DOHH2 (cell line): Measurements from ENCODE around the gene CCDC154.

Experiments used
- H3F3A ChIP-seq: fragments of 200-600 bp; sonication (generic), shearing (Covaris generic); 2 replicates; pipeline ENCODE4 v1.6.0; 2016; ENCODE audit warnings: antibody characterized with exemption, mild to moderate bottlenecking; ENCODE audit not compliant: control insufficient read depth, insufficient read depth
- H3K27ac ChIP-seq: fragments of 200-600 bp; sonication (generic); 2 replicates; pipeline ENCODE4 v1.5.1; 2014; ENCODE audit warnings: low read depth, mild to moderate bottlenecking, low read length, moderate library complexity
- H3K27me3 ChIP-seq: fragments of 200-600 bp; sonication (generic); 2 replicates; pipeline ENCODE4 v1.6.1; 2014; ENCODE audit warnings: mild to moderate bottlenecking, low read length, mixed read lengths; ENCODE audit not compliant: control insufficient read depth
- H3K36me3 ChIP-seq: fragments of 200-600 bp; sonication (generic); 2 replicates; pipeline ENCODE4 v1.6.1; 2014; ENCODE audit warnings: mild to moderate bottlenecking, low read length, moderate library complexity, mixed read lengths; ENCODE audit not compliant: control insufficient read depth
- H3K4me1 ChIP-seq: fragments of 200-600 bp; sonication (generic); 2 replicates; pipeline ENCODE4 v1.6.1; 2014; ENCODE audit warnings: mild to moderate bottlenecking, low read length, mixed read lengths; ENCODE audit not compliant: control insufficient read depth
- H3K4me2 ChIP-seq: fragments of 200-600 bp; sonication (generic); 2 replicates; pipeline ENCODE4 v1.6.0; 2014; ENCODE audit warnings: mild to moderate bottlenecking, low read length, moderate library complexity
- H3K4me3 ChIP-seq: fragments of 200-600 bp; sonication (generic); 2 replicates; pipeline ENCODE4 v1.5.1; 2014; ENCODE audit warnings: mild to moderate bottlenecking, low read length, mixed read lengths
- H3K79me2 ChIP-seq: fragments of 200-600 bp; sonication (generic); 2 replicates; pipeline ENCODE4 v1.6.1; 2014; ENCODE audit warnings: mild to moderate bottlenecking, low read length, mixed read lengths; ENCODE audit not compliant: control insufficient read depth
- H3K9me2 ChIP-seq: fragments of 200-600 bp; sonication (generic); replicated peaks from 2 replicates; pipeline ENCODE4 v1.6.1; 2014; ENCODE audit warnings: mild to moderate bottlenecking, low read length, mixed read lengths; ENCODE audit not compliant: control insufficient read depth
- H3K9me3 ChIP-seq: fragments of 200-600 bp; sonication (generic); 2 replicates; pipeline ENCODE4 v1.6.1; 2014; ENCODE audit warnings: antibody characterized with exemption, low read length, mixed read lengths; ENCODE audit not compliant: control insufficient read depth, insufficient read depth
- H4K20me1 ChIP-seq: fragments of 200-600 bp; sonication (generic); 2 replicates; pipeline ENCODE4 v1.6.0; 2014; ENCODE audit warnings: low read depth, mild to moderate bottlenecking, antibody characterized with exemption, low read length, moderate library complexity; ENCODE audit not compliant: control insufficient read depth, insufficient read depth
- EZH2phosphoT487 ChIP-seq: fragments of 200-600 bp; sonication (generic); IDR thresholded peaks from 2 replicates; pipeline ENCODE4 v1.6.1; 2017; ENCODE audit warnings: borderline replicate concordance, mild to moderate bottlenecking, antibody characterized with exemption, low read length, moderate library complexity, mixed read lengths
- TF ChIP-seq, protein P1 (sequence below): fragments of 200-600 bp; sonication (generic); IDR thresholded peaks from one replicate; pipeline ENCODE4 v1.5.1; 2014; ENCODE audit warnings: antibody characterized with exemption, mild to moderate bottlenecking, low read depth, low read length; ENCODE audit not compliant: poor library complexity, severe bottlenecking

Gene CCDC154

GRCh38 chr16:1392826-1393225, 51.5 kb downstream of the CCDC154 start:
- no peaks in the 10 kb centered on the region for H3K9me3 ChIP-seq
- H3K4me2 ChIP-seq, result no peak overlapping the region
- H4K20me1 ChIP-seq, result no peaks in the 10 kb centered on the region
- H3K79me2 ChIP-seq, result no peaks in the 10 kb centered on the region
- no peaks in the 10 kb centered on the region for H3F3A ChIP-seq
- H3K27me3 ChIP-seq, result no peaks in the 10 kb centered on the region
- H3K4me3 ChIP-seq, result no peak overlapping the region
- H3K27ac ChIP-seq, result no peak overlapping the region
- no peaks in the 10 kb centered on the region; the same call in 1 of the 2 replicates for H3K4me1 ChIP-seq
- no peaks in the 10 kb centered on the region for H3K36me3 ChIP-seq
- TF ChIP-seq, protein P1, sequence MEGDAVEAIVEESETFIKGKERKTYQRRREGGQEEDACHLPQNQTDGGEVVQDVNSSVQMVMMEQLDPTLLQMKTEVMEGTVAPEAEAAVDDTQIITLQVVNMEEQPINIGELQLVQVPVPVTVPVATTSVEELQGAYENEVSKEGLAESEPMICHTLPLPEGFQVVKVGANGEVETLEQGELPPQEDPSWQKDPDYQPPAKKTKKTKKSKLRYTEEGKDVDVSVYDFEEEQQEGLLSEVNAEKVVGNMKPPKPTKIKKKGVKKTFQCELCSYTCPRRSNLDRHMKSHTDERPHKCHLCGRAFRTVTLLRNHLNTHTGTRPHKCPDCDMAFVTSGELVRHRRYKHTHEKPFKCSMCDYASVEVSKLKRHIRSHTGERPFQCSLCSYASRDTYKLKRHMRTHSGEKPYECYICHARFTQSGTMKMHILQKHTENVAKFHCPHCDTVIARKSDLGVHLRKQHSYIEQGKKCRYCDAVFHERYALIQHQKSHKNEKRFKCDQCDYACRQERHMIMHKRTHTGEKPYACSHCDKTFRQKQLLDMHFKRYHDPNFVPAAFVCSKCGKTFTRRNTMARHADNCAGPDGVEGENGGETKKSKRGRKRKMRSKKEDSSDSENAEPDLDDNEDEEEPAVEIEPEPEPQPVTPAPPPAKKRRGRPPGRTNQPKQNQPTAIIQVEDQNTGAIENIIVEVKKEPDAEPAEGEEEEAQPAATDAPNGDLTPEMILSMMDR, result no peak
- no peak for TF ChIP-seq EZH2phosphoT487
- no peaks in the 10 kb centered on the region for H3K9me2 ChIP-seq

DNA sequence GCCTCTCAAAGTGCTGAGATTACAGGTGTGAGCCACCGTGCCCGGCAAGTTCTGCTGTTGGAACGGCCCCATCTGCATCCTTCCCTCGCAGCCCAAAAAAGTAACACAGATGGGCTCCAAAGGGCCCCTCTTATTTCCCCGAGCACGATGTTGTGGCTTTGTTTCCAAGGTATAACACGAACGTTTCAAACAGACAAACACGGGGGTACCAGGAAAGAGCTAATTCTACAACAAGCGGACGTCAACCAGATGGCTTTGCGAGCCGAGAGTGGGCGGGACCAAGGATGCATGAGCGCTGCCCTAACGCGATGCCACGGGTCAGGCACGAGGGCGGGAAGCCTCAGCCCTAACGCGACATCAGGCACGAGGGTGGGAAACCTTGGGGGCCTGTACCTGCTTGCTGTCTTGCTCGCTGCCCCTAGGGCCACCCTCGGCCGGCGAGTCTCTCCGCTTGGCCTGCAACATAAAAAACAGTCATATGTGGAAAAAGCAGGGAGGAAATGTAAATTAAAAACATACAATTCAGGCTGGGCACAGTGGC, 54.0 kb downstream of the CCDC154 start:
- no peaks in the 10 kb centered on the region for H3K9me3 ChIP-seq
- no peak overlapping the region for H3K4me2 ChIP-seq
- no peaks in the 10 kb centered on the region for H3K36me3 ChIP-seq
- H3F3A ChIP-seq, result no peaks in the 10 kb centered on the region
- H3K79me2 ChIP-seq, result no peaks in the 10 kb centered on the region
- no peaks in the 10 kb centered on the region for H3K9me2 ChIP-seq
- H3K27me3 ChIP-seq, result no peaks in the 10 kb centered on the region
- H3K4me1 ChIP-seq, result no peaks in the 10 kb centered on the region; the same call in 1 of the 2 replicates
- no peaks in the 10 kb centered on the region for H4K20me1 ChIP-seq
- TF ChIP-seq, protein P1, result no peak
- TF ChIP-seq EZH2phosphoT487, result no peak
- no peak overlapping the region for H3K27ac ChIP-seq
- H3K4me3 ChIP-seq, result no peak overlapping the region

DNA sequence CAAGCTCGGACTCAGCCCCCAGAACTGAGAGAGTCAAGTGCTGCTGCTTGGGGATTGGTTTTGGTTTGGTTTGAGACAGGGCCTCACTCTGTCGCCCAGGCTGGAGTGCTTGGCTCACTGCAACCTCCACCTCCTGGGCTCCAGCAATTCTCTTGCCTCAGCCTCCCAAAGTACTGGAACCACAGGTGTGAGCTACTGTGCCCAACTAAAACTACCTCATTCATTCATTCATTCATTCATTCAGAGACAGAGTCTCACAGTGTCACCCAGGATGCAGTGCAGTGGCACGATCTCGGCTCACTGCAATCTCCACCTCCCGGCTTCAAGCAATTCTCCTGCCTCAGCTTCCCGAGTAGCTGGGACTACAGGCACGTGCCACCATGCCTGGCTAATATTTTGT, 54.6 kb downstream of the CCDC154 start:
- Histone ChIP-seq H3K79me2 (no peaks in the 10 kb centered on the region), H3F3A (no peaks in the 10 kb centered on the region), H3K36me3 (no peaks in the 10 kb centered on the region), H3K9me3 (no peaks in the 10 kb centered on the region), H3K27me3 (no peaks in the 10 kb centered on the region), H3K4me1 (no peaks in the 10 kb centered on the region; the same call in 1 of the 2 replicates), H3K27ac (no peak overlapping the region), H4K20me1 (no peaks in the 10 kb centered on the region), H3K4me3 (no peak overlapping the region), H3K9me2 (no peaks in the 10 kb centered on the region), H3K4me2 (no peak overlapping the region)
- no peak for TF ChIP-seq EZH2phosphoT487
- TF ChIP-seq, protein P1, result no peak
